Measurements from ENCODE around the gene LONP2.
"Not testable (repeated sequence)": the region's sequence is repeated elsewhere in the genome, so short reads cannot be mapped to it uniquely, and the experiment has no call there.

LONP2 gene

GRCh38 chr16:48354385-48354784, 110.3 kb downstream of the LONP2 start:
- H3K36me3 ChIP-seq (ENCODE audit: control insufficient read depth, insufficient read depth, low read length); H3K4me3 ChIP-seq (ENCODE audit: low read length); H3K27me3 ChIP-seq (ENCODE audit: control insufficient read depth, insufficient read depth, low read length); H3K9ac ChIP-seq (ENCODE audit: low read length); H3K9me3 ChIP-seq (ENCODE audit: control insufficient read depth, low read length); H3K4me1 ChIP-seq (ENCODE audit: control insufficient read depth, insufficient read depth, low read length): not testable (repeated sequence)

GRCh38 chr16:48354877-48355855, 111.1 kb downstream of the LONP2 start:
- Histone ChIP-seq H3K27me3 (ENCODE audit: control insufficient read depth, insufficient read depth, low read length) (no peaks in the 10 kb centered on the region), H3K4me1 (ENCODE audit: control insufficient read depth, insufficient read depth, low read length) (peaks cover 6% of the 10 kb centered on the region), H3K9ac (ENCODE audit: low read length) (no peak overlapping the region), H3K9me3 (ENCODE audit: control insufficient read depth, low read length) (no peaks in the 10 kb centered on the region), H3K4me3 (ENCODE audit: low read length) (no peak overlapping the region), H3K36me3 (ENCODE audit: control insufficient read depth, insufficient read depth, low read length) (no peaks in the 10 kb centered on the region)

GRCh38 chr16:48356633-48357376, 112.7 kb downstream of the LONP2 start:
- H3K36me3 ChIP-seq (ENCODE audit: control insufficient read depth, insufficient read depth, low read length) = no peaks in the 10 kb centered on the region
- no peaks in the 10 kb centered on the region for H3K9me3 ChIP-seq (ENCODE audit: control insufficient read depth, low read length)
- no peaks in the 10 kb centered on the region for H3K27me3 ChIP-seq (ENCODE audit: control insufficient read depth, insufficient read depth, low read length)
- no peak overlapping the region for H3K4me3 ChIP-seq (ENCODE audit: low read length)
- no peak overlapping the region for H3K9ac ChIP-seq (ENCODE audit: low read length)
- peaks cover 6% of the 10 kb centered on the region for H3K4me1 ChIP-seq (ENCODE audit: control insufficient read depth, insufficient read depth, low read length)

- Histone ChIP-seq H3K4me1 (ENCODE audit: control insufficient read depth, insufficient read depth, low read length) (peaks cover 8% of the 10 kb centered on the region), H3K4me3 (ENCODE audit: low read length) (no peak overlapping the region), H3K36me3 (ENCODE audit: control insufficient read depth, insufficient read depth, low read length) (no peaks in the 10 kb centered on the region), H3K27me3 (ENCODE audit: control insufficient read depth, insufficient read depth, low read length) (no peaks in the 10 kb centered on the region), H3K9me3 (ENCODE audit: control insufficient read depth, low read length) (no peaks in the 10 kb centered on the region), H3K9ac (ENCODE audit: low read length) (no peak overlapping the region)
These were observed 114.3 kb downstream of the LONP2 start for GRCh38 chr16:48358419-48358818.

- no peak overlapping the region for H3K4me3 ChIP-seq (ENCODE audit: low read length)
- H3K9me3 ChIP-seq (ENCODE audit: control insufficient read depth, low read length) = no peaks in the 10 kb centered on the region
- H3K27me3 ChIP-seq (ENCODE audit: control insufficient read depth, insufficient read depth, low read length) = no peaks in the 10 kb centered on the region
- no peaks in the 10 kb centered on the region for H3K36me3 ChIP-seq (ENCODE audit: control insufficient read depth, insufficient read depth, low read length)
- peaks cover 13% of the 10 kb centered on the region for H3K4me1 ChIP-seq (ENCODE audit: control insufficient read depth, insufficient read depth, low read length)
- H3K9ac ChIP-seq (ENCODE audit: low read length) = no peak overlapping the region
These were observed 115.9 kb downstream of the LONP2 start for GRCh38 chr16:48359983-48360382.

- no peaks in the 10 kb centered on the region for H3K27me3 ChIP-seq (ENCODE audit: control insufficient read depth, insufficient read depth, low read length)
- peaks cover 20% of the 10 kb centered on the region for H3K4me1 ChIP-seq (ENCODE audit: control insufficient read depth, insufficient read depth, low read length)
- no peaks in the 10 kb centered on the region for H3K9me3 ChIP-seq (ENCODE audit: control insufficient read depth, low read length)
- no peak overlapping the region for H3K4me3 ChIP-seq (ENCODE audit: low read length)
- no peak overlapping the region for H3K9ac ChIP-seq (ENCODE audit: low read length)
- H3K36me3 ChIP-seq (ENCODE audit: control insufficient read depth, insufficient read depth, low read length) = no peaks in the 10 kb centered on the region
These were observed 116.9 kb downstream of the LONP2 start for GRCh38 chr16:48361012-48361411.

- Histone ChIP-seq H3K27me3 (ENCODE audit: control insufficient read depth, insufficient read depth, low read length) (no peaks in the 10 kb centered on the region), H3K4me1 (ENCODE audit: control insufficient read depth, insufficient read depth, low read length) (peaks cover 21% of the 10 kb centered on the region), H3K4me3 (ENCODE audit: low read length) (no peak overlapping the region), H3K36me3 (ENCODE audit: control insufficient read depth, insufficient read depth, low read length) (no peaks in the 10 kb centered on the region), H3K9me3 (ENCODE audit: control insufficient read depth, low read length) (no peaks in the 10 kb centered on the region), H3K9ac (ENCODE audit: low read length) (no peak overlapping the region)
These were observed 117.5 kb downstream of the LONP2 start for GRCh38 chr16:48361540-48362144.

- H3K36me3 ChIP-seq (ENCODE audit: control insufficient read depth, insufficient read depth, low read length) = no peaks in the 10 kb centered on the region
- peak overlapping the region; percentile 68 for H3K9ac ChIP-seq (ENCODE audit: low read length)
- no peaks in the 10 kb centered on the region for H3K9me3 ChIP-seq (ENCODE audit: control insufficient read depth, low read length)
- H3K4me3 ChIP-seq (ENCODE audit: low read length) = peak overlapping the region; percentile 38
- no peaks in the 10 kb centered on the region for H3K27me3 ChIP-seq (ENCODE audit: control insufficient read depth, insufficient read depth, low read length)
- peaks cover 29% of the 10 kb centered on the region for H3K4me1 ChIP-seq (ENCODE audit: control insufficient read depth, insufficient read depth, low read length)
These were observed 121.0 kb downstream of the LONP2 start for GRCh38 chr16:48365025-48365600.

GRCh38 chr16:48365601-48366164, 121.6 kb downstream of the LONP2 start:
- no peaks in the 10 kb centered on the region for H3K27me3 ChIP-seq (ENCODE audit: control insufficient read depth, insufficient read depth, low read length)
- peak overlapping the region; percentile 68 for H3K9ac ChIP-seq (ENCODE audit: low read length)
- H3K36me3 ChIP-seq (ENCODE audit: control insufficient read depth, insufficient read depth, low read length) = no peaks in the 10 kb centered on the region
- H3K4me1 ChIP-seq (ENCODE audit: control insufficient read depth, insufficient read depth, low read length) = peaks cover 29% of the 10 kb centered on the region
- H3K9me3 ChIP-seq (ENCODE audit: control insufficient read depth, low read length) = no peaks in the 10 kb centered on the region
- peak overlapping the region; percentile 38 for H3K4me3 ChIP-seq (ENCODE audit: low read length)

- Histone ChIP-seq H3K36me3 (ENCODE audit: control insufficient read depth, insufficient read depth, low read length) (no peaks in the 10 kb centered on the region), H3K27me3 (ENCODE audit: control insufficient read depth, insufficient read depth, low read length) (no peaks in the 10 kb centered on the region), H3K9me3 (ENCODE audit: control insufficient read depth, low read length) (no peaks in the 10 kb centered on the region), H3K4me1 (ENCODE audit: control insufficient read depth, insufficient read depth, low read length) (peaks cover 29% of the 10 kb centered on the region), H3K4me3 (ENCODE audit: low read length) (peak overlapping the region; percentile 21), H3K9ac (ENCODE audit: low read length) (peak overlapping the region; percentile 68)
These were observed 122.3 kb downstream of the LONP2 start for GRCh38 chr16:48366165-48367093.

Measured in mucosa of stomach (tissue), 1 donor.